IMR-90 (cell line): ENCODE data around the gene ABHD10. TPM values are rescaled to one million over a fixed set of nuclear protein-coding genes. Genes with fewer than 3 reads are reported as not detected.

Source experiments
- ATAC-seq: fragments of 200-7000 bp; cut with Tn5 transposase; 2 replicates; pipeline ENCODE4 v1.9.1; 2020; ENCODE audit warnings: low read depth, mild to moderate bottlenecking, moderate library complexity
- BruUV-seq: library from RNA; stranded (reverse); fragments of 400-500 nt; replicated peaks from 2 replicates; lab custom pipeline; 2021; lab: Mats Ljungman, UMichigan
- CTCF ChIA-PET: fragments of 300-600 bp; formaldehyde crosslinking; extraction: SDS; loops from one replicate; lab custom pipeline; 2021; ENCODE audit warnings: antibody characterized with exemption; lab: Yijun Ruan, JAX
- POLR2A ChIA-PET: fragments of 300-600 bp; sonication (Branson Sonifier 250); formaldehyde crosslinking; loops from one replicate; lab custom pipeline; 2022; ENCODE audit warnings: antibody characterized with exemption; ENCODE audit not compliant: unreplicated experiment; lab: Charles Lee
- DNase-seq: peaks from one replicate; pipeline ENCODE4 v3.0.0; 2013
- H2AFZ ChIP-seq: replicated peaks from 2 replicates; pipeline ENCODE3; 2013; ENCODE audit warnings: low read length, mild to moderate bottlenecking; ENCODE audit not compliant: poor library complexity
- H2AK5ac ChIP-seq: 2 replicates; pipeline ENCODE4 v1.6.1; 2013; ENCODE audit warnings: low read depth, low read length, inconsistent platforms
- H2AK9ac ChIP-seq: replicated peaks from 2 replicates; pipeline ENCODE3; 2013; ENCODE audit warnings: mild to moderate bottlenecking, low read depth, low read length, moderate library complexity; ENCODE audit not compliant: poor library complexity
- H2BK120ac ChIP-seq: 2 replicates; pipeline ENCODE4 v1.6.1; 2013; ENCODE audit warnings: low read depth, low read length, inconsistent platforms
- H2BK15ac ChIP-seq: 3 replicates; pipeline ENCODE4 v1.6.1; 2013; ENCODE audit warnings: low read depth, low read length, inconsistent platforms
- H2BK20ac ChIP-seq: 2 replicates; pipeline ENCODE4 v1.6.1; 2013; ENCODE audit warnings: low read depth, mild to moderate bottlenecking, inconsistent platforms, low read length, moderate library complexity
- H2BK5ac ChIP-seq: 2 replicates; pipeline ENCODE4 v1.6.1; 2013; ENCODE audit warnings: mild to moderate bottlenecking, low read depth, low read length, inconsistent platforms; ENCODE audit not compliant: poor library complexity, severe bottlenecking
- H3K14ac ChIP-seq: replicated peaks from 2 replicates; pipeline ENCODE4 v1.6.1; 2013; ENCODE audit warnings: low read depth, low read length, inconsistent platforms
- H3K18ac ChIP-seq: 2 replicates; pipeline ENCODE4 v1.6.1; 2013; ENCODE audit warnings: low read depth, low read length, control low read depth
- H3K23ac ChIP-seq: 2 replicates; pipeline ENCODE4 v1.6.1; 2013; ENCODE audit warnings: low read depth, low read length, inconsistent platforms
- H3K27ac ChIP-seq: 2 replicates; pipeline ENCODE4 v1.5.1; 2013; ENCODE audit warnings: mild to moderate bottlenecking, control low read depth, low read length; ENCODE audit not compliant: insufficient read depth
- H3K27me3 ChIP-seq: 2 replicates; pipeline ENCODE4 v1.6.1; 2013; ENCODE audit warnings: low read length; ENCODE audit not compliant: control insufficient read depth, insufficient read depth
- H3K36me3 ChIP-seq: 2 replicates; pipeline ENCODE4 v1.6.1; 2013; ENCODE audit warnings: low read length, mixed read lengths; ENCODE audit not compliant: control insufficient read depth, insufficient read depth
- H3K4ac ChIP-seq: 2 replicates; pipeline ENCODE4 v1.6.1; 2013; ENCODE audit warnings: low read depth, low read length, inconsistent platforms
- H3K4me1 ChIP-seq: 2 replicates; pipeline ENCODE4 v1.6.1; 2013; ENCODE audit warnings: low read length, mixed read lengths; ENCODE audit not compliant: control insufficient read depth, insufficient read depth
- H3K4me2 ChIP-seq: 2 replicates; pipeline ENCODE4 v1.6.1; 2013; ENCODE audit warnings: low read depth, mild to moderate bottlenecking, control low read depth, low read length, moderate library complexity
- H3K4me3 ChIP-seq: 2 replicates; pipeline ENCODE4 v1.5.1; 2013; ENCODE audit warnings: low read depth, mild to moderate bottlenecking, control low read depth, low read length, moderate library complexity; ENCODE audit not compliant: insufficient read depth
- H3K56ac ChIP-seq: 2 replicates; pipeline ENCODE4 v1.6.1; 2013; ENCODE audit warnings: low read length, inconsistent platforms; ENCODE audit not compliant: insufficient read depth; ENCODE audit errors: extremely low read depth
- H3K79me1 ChIP-seq, 2 experiments: 2 replicates each; pipeline ENCODE4 v1.6.1; 2013; ENCODE audit warnings: low read length in 2 of 2, inconsistent platforms in 1 of 2, low read depth in 1 of 2
- H3K9ac ChIP-seq: 2 replicates; pipeline ENCODE4 v1.6.1; 2013; ENCODE audit warnings: low read depth, low read length, control low read depth
- H3K9me1 ChIP-seq: 2 replicates; pipeline ENCODE4 v1.6.1; 2013; ENCODE audit warnings: low read length, inconsistent platforms; ENCODE audit not compliant: insufficient read depth
- H3K9me3 ChIP-seq: 2 replicates; pipeline ENCODE4 v1.6.1; 2013; ENCODE audit warnings: low read length; ENCODE audit not compliant: control insufficient read depth, insufficient read depth
- H4K20me1 ChIP-seq: 2 replicates; pipeline ENCODE4 v1.6.1; 2013; ENCODE audit warnings: low read length, inconsistent platforms; ENCODE audit not compliant: insufficient read depth
- H4K5ac ChIP-seq: 2 replicates; pipeline ENCODE4 v1.6.1; 2013; ENCODE audit warnings: mild to moderate bottlenecking, low read depth, low read length, control low read depth
- H4K8ac ChIP-seq, 2 experiments: 2 replicates each; pipeline ENCODE4 v1.6.1; 2013; ENCODE audit warnings: low read depth in 2 of 2, low read length in 2 of 2, control low read depth in 1 of 2, inconsistent platforms in 1 of 2
- H4K91ac ChIP-seq: 2 replicates; pipeline ENCODE4 v1.6.1; 2013; ENCODE audit warnings: low read depth, low read length, inconsistent platforms; ENCODE audit not compliant: insufficient read depth
- BHLHE40 ChIP-seq: fragments of 150-350 bp; IDR thresholded peaks from 2 replicates; pipeline ENCODE4 v1.6.1; 2016; ENCODE audit warnings: mild to moderate bottlenecking, low read depth, low read length
- CTCF ChIP-seq: conservative IDR thresholded peaks from 2 replicates; pipeline ENCODE4 v1.5.1; 2012; ENCODE audit warnings: mild to moderate bottlenecking, low read depth, low read length, improper control_type of control experiment
- ELK1 ChIP-seq: fragments of 150-350 bp; IDR thresholded peaks from 2 replicates; pipeline ENCODE4 v1.6.1; 2016; ENCODE audit warnings: low read depth, mild to moderate bottlenecking, low read length, moderate library complexity, borderline replicate concordance
- MAFK ChIP-seq: IDR thresholded peaks from 2 replicates; pipeline ENCODE4 v1.6.1; 2012; ENCODE audit warnings: low read depth, low read length, improper control_type of control experiment
- MAZ ChIP-seq: IDR thresholded peaks from 2 replicates; pipeline ENCODE4 v1.6.1; 2012; ENCODE audit warnings: low read depth, mild to moderate bottlenecking, low read length, improper control_type of control experiment, moderate library complexity, borderline replicate concordance
- MXI1 ChIP-seq: IDR thresholded peaks from 2 replicates; pipeline ENCODE4 v1.6.1; 2012; ENCODE audit warnings: low read depth, mild to moderate bottlenecking, low read length, moderate library complexity, borderline replicate concordance
- NFE2L2 ChIP-seq: fragments of 150-350 bp; IDR thresholded peaks from 2 replicates; pipeline ENCODE4 v1.6.1; 2016; ENCODE audit warnings: low read depth, mild to moderate bottlenecking, low read length
- POLR2A ChIP-seq: IDR thresholded peaks from 2 replicates; pipeline ENCODE4 v1.6.1; 2012; ENCODE audit warnings: mild to moderate bottlenecking, low read depth, low read length
- RAD21 ChIP-seq: IDR thresholded peaks from 2 replicates; pipeline ENCODE4 v1.6.1; 2012; ENCODE audit warnings: low read length, improper control_type of control experiment
- RCOR1 ChIP-seq: IDR thresholded peaks from 2 replicates; pipeline ENCODE4 v1.6.1; 2012; ENCODE audit warnings: mild to moderate bottlenecking, low read length, improper control_type of control experiment; ENCODE audit not compliant: insufficient replicate concordance
- USF2 ChIP-seq: fragments of 150-350 bp; IDR thresholded peaks from 2 replicates; pipeline ENCODE4 v1.6.1; 2017; ENCODE audit warnings: mild to moderate bottlenecking, antibody characterized with exemption, low read length, low read depth
- WGBS, 2 experiments: methylation state at CpG; one replicate each; pipeline versions ENCODE4 v1.1.5 to v1.1.7; 2013; ENCODE audit warnings: missing lambda C conversion rate in 2 of 2; ENCODE audit not compliant: insufficient read length in 1 of 2; ENCODE audit errors: extremely low coverage in 2 of 2; 5-methylcytosine and 5-hydroxymethylcytosine counted together
- dilution Hi-C: fragments of 300-500 bp; cut with HindIII; formaldehyde crosslinking; loops from one replicate; pipeline ENCODE4 v1.14.3; 2018; ENCODE audit warnings: low sequenced_read_pairs; ENCODE audit not compliant: unreplicated experiment
- in situ Hi-C: fragments of 300-500 bp; cut with MboI; formaldehyde crosslinking; loops from 3 replicates; pipeline ENCODE4 v1.14.3; 2019; ENCODE audit warnings: low sequenced_read_pairs, inconsistent platforms, mixed read lengths
- intact Hi-C: fragments of 100-400 bp; cut with micrococcal nuclease; formaldehyde crosslinking; loops from 2 replicates; pipeline ENCODE4 v1.10.0; 2022
- polyA plus RNA-seq, 3 experiments: library from polyadenylated mRNA; depleted of rRNA; stranded (reverse); fragments of >200 nt; gene quantifications; 2 replicates each; pipeline ENCODE4 v1.2.3, GENCODE V29; 2012; ENCODE audit warnings: low replicate concordance in 1 of 3
- total RNA-seq: library from RNA; depleted of rRNA; stranded (reverse); fragments of >200 nt; gene quantifications from 2 replicates; pipeline ENCODE4 v1.2.3, GENCODE V29; 2012

The ABHD10 gene
- total and polyA plus RNA-seq, 2 of the 4 experiments (the other 2 are of a cell fraction): 24.7 to 57.2 TPM

GRCh38 chr3:111929484-111929883 lies 49.3 kb upstream of the ABHD10 start:
- ChIA-PET CTCF (interaction anchor here (0.6 kb wide), 1 partner anchor 10 kb away, joined by 4 read pairs; no protein-coding TSS in a partner anchor), POLR2A (no interaction called here)
- in situ Hi-C loops (no loop called here), dilution Hi-C loops (no loop called here), intact Hi-C loops (no loop called here)
- Histone ChIP-seq H3K14ac (no peak overlapping the region), H3K36me3 (peaks cover 10% of the 10 kb centered on the region), H4K5ac (no peak overlapping the region), H2AFZ (no peak overlapping the region), H3K4ac (no peak overlapping the region), H4K91ac (no peak overlapping the region), H3K4me1 (peaks cover 2% of the 10 kb centered on the region; the same call in 1 of the 2 replicates), H3K27ac (no peak overlapping the region), H3K18ac (no peak overlapping the region), H2AK9ac (no peak overlapping the region), H2BK15ac (no peak overlapping the region), H3K27me3 (no peaks in the 10 kb centered on the region), H2BK20ac (no peak overlapping the region), H3K4me3 (no peak overlapping the region), H3K9me3 (no peaks in the 10 kb centered on the region), H3K4me2 (no peak overlapping the region), H2AK5ac (no peak overlapping the region), H4K20me1 (no peaks in the 10 kb centered on the region), H2BK120ac (no peak overlapping the region), H3K79me1 (no peaks in the 10 kb centered on the region), H3K23ac (no peak overlapping the region), H2BK5ac (no peak overlapping the region), H3K56ac (no peak overlapping the region), H4K8ac (no peak overlapping the region), H3K9me1 (no peaks in the 10 kb centered on the region), H3K9ac (no peak overlapping the region)
- DNase-seq (no peak), ATAC-seq (no peak)
- WGBS, 2 experiments: 100% methylated on average over 1 of the region's 2 CpGs; no CpG with 5 or more reads in 1 of the 2 experiments
- no TSS peak for BruUV-seq
- TF ChIP-seq NFE2L2: no peak
- TF ChIP-seq RAD21: no peak
- TF ChIP-seq MAZ: no peak
- TF ChIP-seq USF2: no peak
- TF ChIP-seq BHLHE40: no peak
- TF ChIP-seq ELK1: no peak
- TF ChIP-seq RCOR1: no peak
- TF ChIP-seq MXI1: no peak
- TF ChIP-seq POLR2A: no peak
- no peak for TF ChIP-seq MAFK
- no peak for TF ChIP-seq CTCF
